DMS 273 (cell line): ENCODE results near the gene MYBPC3.

ENCODE experiments used
- DNase-seq: peaks from one replicate; lab custom pipeline; 2025; ENCODE audit not compliant: unreplicated experiment; lab: John Stamatoyannopoulos, UW

The MYBPC3 gene

DNA sequence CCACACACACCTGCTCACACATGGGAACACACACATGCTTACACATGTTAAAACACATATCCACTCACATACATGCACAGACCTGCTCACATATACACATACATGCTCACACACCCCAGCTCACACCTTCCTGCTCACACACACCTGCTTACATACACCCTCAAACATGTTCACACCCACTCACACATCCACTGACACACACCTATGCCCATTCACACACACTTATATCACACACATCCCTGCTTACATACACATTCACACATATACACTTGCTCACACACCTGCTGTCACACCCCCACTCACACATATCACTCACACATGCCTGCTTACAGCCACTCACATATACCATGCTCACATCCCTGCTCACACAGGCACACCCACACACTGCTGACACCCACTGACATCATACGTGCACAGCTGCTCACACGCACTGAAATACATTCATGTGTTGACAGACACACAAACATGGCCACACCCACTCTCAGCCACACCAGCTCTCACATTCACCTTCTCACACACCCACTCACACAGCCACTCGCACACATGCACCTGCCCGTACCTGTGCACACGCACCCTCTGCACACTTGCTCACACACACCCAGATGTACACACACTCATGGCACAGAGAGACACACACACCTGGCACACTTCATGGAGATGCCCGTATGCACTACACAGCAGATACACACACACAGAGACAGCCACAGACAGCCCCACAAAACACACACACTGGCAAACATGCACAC, 5.7 kb upstream of the MYBPC3 start:
- DNase-seq: no peak

DNA sequence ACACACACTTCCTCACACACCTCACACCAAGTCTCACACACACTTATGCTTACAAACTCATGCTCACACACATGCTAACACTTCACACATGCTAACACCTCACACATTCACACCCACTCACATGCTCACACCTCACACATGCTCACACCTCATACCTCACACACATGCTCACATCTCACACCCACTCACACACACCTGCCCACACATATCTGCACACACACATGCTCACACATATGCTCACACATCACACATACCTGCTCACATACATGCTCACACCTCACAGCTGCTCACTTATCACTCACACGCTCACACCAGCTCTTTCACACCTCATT, 4.5 kb upstream of the MYBPC3 start:
- no peak for DNase-seq

DNA sequence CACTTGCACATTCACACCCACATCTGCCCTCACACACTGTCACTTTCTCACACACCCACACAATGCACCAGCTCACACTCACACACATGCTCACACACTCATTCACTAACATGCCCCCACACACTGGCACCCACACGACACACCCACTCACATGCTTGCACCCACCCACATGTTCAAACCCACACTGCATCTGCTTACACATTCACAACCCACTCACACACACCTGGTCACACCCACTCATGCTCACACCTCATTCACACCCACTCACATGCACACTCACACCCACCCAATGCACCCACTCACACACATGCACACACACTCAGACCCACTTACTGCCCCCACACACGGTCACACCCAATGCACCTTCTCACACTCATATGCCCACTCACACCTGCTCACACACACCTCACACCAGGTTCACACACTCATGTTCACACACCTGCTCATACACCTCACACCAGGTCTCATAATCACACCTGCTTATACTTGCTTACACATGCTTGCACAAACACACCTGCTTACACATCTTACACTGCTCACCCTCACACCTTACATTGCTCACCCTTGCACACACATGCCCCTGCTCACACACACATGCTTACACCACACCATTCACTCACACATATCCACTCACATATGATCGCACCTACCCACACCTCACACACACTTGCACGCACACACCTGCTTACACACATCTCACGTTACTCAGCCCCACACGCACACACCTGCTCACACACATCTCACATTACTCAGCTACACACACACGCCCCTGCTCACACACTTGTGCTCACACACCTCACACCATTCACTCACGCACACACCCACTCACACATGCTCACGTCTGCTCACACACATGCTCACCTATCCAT, 3.9 kb upstream of the MYBPC3 start:
- no peak for DNase-seq

DNA sequence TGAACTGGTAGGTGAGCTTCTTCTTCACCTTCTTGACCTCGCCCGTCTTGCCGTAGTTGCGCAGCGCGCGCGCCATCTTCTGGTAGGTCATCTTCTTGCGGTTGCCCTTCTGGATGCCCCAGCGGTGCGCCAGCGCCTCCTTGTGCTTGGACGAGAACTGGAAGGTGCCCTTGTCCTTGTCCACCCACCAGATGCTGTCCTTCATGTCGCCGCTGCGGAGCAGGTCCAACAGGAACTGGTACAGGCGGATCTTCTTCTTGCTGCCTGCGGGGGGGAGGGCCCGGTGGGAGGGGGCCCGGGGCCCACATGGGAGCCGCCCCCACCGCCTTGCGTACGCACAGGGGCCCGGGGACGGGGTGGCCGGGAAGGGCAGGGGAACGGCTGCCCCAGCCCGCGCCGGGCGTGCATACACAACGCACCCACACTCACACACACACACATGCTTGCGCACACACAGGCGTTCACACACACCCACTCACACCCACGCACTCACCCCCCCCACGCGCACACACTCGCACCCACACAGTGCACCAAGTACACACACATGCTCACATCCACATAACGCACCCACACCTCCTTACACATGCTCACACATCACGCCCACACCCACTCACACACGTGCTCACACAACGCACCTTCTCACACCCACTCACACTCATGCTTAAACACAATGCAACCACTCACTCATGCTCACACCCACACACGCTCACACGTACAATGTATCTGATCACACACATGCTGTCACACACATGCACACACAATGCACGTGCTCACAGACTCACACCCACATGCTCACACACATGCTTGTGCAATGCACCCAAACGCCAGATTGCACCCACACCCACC, 3.0 kb upstream of the MYBPC3 start:
- DNase-seq: peak; percentile 95

DNA sequence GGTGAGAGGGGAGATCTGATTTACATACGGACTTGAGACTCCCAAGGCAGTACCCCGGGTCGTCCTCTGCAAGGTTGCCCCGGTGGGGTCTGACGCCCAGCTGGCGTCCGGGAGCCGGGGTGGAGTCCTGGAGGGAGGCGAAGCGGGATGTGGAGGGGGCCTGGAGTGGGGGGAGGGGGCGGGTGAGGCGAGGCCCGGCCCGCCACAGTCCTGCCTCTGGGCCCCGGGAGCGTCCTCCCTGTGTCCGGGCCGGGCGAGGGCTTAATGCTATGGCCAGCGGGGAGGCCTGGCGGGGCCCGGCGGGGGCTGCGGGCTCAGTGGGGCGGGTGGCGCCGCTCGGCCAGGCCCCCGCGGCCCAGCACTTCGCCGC, 2.4 kb upstream of the MYBPC3 start:
- peak; percentile 57 for DNase-seq

DNA sequence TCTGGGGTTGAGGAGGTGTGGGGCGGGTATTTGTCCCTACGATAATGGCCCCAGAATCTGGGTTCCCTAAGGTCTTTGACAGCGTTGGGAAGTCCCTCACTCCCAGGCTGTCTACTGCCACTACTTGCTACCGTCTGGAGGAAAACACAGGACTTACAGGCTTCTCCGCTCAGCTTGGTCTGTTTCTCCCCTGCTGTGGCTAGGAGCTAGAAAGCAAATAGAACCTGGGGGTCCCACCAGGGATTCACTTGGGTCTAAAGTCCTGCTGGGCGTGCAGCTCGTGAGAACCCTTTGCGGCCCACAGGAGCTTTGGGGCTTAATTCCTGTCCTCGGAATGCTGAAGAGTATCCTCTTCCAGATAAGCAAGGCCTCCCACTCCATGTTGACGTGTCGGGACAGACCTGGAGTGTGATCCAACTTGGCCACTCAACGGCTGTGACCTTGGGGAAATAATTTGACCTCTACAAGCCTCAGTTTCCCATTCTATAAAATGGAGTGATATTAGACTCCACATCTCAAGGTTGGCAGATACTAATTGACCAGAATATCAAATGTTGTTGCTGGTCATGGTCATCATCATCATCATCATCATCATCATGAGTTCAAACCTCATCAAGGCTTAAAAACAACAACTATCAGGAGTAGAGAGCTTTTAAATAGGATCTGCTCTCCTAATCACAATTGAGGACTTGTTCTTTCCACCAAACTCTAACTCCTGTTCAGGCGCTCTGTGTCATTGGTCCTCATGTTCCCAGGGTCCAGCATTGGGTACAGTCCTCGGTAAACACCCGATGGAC, 1.7 kb upstream of the MYBPC3 start:
- no peak for DNase-seq

DNA sequence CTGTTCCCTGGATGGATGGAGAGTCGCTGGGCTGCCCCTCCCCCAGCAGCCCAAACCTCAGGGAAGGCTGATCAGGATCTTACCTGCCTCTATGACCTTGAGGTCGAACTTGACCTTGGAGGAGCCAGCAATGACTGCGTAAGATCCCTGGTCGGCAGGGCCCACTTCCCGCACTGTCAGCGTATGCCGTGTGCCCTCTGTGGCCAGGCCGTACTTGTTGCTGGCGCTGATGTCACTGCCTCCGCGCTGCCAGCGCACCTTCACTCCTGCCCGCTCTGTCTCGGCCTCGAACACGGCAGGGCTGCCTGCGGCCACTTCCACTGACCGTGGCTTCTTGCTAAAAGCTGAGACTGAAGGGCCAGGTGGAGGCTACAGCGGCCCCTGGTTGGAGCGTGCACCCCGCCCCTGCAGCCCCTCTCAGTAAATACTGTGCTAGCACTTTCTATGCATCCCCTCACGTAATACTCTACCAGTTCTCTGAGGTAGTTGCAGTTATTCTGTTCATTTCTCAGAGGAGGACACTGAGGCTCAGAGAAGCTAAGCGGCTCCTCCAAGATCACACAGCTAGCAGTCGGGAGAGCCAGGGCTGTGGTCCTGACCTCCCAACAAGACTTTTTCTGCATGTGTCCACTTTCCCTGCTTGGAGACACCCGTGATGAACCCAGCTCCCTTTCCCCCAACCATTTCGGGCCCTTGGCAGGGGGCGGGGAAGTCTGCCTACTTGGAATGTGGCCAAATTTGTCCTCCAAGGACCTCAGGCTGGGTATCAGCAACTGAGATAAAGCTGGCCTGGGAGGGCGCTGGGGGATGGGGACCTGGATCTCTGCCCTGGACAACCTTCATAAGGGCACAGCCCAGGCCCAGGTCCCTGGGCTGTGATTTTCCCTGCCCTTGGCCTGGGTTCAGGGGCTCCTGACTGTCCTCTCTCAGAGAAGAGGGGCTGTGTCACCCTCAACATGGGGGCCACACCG, 1.1 kb downstream of the MYBPC3 start:
- DNase-seq: no peak

DNA sequence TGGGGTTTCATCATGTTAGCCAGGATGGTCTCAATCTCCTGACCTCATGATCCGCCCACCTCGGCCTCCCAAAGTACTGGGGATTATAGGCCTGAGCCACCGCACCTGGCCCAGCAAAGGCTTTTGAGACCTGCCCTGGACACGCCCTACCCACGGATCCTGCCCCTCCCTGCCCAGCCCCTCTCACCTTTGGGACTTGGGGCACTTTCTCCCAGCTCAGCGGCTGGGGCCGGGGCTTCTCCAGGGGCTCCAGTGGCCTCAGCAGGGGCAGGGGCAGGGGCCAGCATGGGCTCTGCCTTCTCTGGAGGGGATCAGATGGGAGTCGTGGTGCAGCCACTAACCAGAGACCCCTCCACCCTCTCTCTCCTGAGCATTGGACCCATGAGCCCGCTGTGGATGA, 2.2 kb downstream of the MYBPC3 start:
- DNase-seq: no peak

DNA sequence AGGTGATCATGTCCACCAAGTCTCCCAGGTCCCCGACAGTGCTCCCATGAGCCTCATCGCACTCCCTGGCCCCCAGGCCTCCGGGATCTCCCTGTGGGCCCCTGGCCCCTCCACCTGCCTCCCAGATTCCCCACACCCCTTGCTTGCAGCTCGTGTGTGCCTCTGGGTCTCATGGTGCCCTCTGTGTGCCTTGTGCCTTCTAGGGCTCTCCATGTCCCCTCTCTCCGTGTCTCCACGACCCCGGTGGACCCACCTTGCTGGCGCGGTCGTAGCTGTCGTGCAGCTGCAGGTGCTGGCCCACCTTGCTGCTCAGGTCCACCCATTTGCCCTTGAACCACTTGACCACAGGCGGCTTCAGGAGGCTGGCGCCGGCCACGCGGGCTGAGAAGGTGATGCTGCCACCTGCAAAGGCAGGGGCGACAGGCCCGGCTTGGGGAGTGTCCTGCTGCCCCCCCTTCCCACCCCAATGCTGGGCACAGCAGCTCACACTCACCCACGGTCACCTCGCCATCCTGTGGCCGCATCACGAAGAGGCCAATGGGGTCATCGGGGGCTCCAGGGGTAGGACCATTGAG, 2.9 kb downstream of the MYBPC3 start:
- no peak for DNase-seq

DNA sequence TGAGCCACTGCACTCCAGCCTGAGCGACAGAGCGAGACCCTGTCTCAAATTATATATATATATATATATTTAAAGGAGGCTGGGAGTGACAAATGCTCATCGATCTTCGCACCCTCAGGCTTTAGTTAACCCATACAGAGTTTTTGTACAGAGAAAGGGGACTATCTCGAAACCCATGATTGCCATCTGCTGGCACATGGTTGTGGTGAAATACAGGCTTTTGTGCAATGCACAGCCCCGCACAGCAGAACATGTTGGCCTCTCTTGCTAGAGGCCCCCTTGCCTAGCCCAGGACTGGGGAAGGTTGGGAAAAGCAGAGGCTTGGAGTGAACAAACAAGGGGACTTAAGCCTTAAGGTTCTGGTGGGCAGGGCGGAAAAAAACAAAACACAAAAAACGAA, 3.6 kb downstream of the MYBPC3 start:
- DNase-seq: peak; percentile 70

DNA sequence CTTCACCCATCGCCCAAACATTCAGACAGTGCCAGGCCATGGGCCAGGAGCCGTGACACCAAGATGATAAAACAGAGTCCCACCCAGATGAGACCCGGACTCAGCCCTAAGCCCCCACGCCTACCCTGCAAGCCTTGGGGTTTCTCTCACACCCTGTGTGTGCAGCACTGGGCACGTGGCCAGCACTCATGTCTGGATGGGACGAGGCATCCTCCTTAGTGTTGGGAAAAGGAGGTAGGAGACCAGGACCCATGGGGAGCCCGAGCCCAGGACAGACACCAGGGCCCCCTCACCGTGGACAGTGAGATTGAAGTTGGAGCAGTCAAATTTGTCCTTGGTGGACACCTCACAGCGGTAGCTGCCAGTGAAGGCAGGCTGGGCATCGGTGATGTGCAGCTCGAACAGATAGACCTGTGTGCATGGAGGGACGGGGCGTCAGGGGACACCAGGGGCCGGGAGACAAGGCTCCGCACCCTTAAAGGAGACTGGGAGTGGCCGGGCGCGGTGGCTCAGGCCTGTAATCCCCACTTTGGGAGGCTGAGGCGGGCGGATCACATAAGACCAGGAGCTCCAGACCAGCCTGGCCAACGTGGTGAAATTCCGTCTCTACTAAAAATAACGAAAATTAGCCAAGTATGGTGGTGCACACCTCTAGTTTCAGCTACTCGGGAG, 4.2 kb downstream of the MYBPC3 start:
- no peak for DNase-seq

DNA sequence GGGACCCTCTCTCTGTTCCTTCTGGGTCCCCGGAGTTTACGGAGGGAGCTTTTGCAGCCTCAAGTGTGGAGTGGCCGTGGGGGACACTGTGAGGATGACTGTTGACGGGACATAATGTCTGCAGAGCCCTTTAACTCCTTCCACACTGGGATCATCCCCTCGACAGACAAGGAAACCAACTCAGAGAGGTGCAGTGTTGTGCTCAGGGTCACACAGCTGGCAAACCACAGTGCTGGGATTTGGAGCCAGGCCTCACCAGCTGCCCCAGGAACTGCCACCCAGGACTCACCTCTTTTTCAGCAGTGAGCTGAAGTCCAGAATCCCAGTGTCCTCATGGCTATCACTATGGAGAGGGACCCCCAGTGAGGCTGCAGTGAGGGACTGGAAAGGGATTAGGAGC, 5.4 kb downstream of the MYBPC3 start:
- no peak for DNase-seq

DNA sequence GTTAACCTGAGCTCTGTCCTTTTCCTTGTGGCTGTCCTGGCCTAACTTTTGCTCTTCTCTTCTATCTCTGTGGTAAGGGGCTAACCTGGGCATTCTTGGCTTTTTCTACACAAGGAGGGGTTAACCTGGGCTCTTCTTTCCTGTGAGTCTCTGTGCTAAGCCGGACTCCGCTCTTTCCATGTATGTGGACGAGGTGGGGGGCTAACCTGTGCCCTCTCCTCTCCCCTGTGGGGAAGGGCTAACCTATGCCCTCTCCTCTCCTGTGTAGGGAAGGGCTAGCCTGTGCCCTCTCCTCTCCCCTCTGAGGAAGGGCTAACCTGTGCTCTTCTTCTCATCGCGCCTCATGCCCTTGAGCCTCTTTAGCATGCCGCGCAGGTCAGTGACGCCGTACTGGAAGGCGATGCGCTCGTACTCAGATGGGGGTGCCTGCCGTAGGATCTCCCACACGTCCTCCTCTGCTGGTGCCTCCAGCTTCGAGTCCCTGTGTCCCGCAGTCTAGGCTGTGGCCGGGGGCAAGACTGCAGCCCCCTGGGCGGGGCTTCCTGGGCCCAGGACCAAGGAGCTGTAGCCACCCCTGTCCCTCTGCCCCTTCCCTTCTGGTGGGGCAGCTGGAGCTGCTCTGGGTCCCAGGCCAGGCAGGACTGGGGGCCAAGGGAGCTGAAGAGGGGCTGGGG, 6.5 kb downstream of the MYBPC3 start:
- no peak for DNase-seq

DNA sequence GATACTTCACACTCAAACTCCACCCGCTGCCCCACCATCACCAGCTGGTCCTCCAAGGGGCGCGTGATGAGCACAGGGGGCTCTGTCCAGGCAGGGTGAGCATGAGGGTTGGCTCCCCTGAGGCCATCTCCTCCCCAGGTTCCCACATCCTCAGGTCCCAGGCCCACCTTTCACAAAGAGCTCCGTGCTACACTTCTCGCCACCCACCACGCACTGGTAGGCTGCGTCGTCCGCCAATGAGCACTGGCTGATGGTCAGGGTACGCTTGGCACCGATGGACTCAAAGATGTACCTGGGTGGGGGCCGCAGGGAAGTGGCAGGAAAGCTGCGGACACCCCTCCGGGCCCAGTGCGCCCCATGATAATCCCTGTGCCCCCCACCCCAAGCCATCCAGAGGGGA, 9.6 kb downstream of the MYBPC3 start:
- no peak for DNase-seq

DNA sequence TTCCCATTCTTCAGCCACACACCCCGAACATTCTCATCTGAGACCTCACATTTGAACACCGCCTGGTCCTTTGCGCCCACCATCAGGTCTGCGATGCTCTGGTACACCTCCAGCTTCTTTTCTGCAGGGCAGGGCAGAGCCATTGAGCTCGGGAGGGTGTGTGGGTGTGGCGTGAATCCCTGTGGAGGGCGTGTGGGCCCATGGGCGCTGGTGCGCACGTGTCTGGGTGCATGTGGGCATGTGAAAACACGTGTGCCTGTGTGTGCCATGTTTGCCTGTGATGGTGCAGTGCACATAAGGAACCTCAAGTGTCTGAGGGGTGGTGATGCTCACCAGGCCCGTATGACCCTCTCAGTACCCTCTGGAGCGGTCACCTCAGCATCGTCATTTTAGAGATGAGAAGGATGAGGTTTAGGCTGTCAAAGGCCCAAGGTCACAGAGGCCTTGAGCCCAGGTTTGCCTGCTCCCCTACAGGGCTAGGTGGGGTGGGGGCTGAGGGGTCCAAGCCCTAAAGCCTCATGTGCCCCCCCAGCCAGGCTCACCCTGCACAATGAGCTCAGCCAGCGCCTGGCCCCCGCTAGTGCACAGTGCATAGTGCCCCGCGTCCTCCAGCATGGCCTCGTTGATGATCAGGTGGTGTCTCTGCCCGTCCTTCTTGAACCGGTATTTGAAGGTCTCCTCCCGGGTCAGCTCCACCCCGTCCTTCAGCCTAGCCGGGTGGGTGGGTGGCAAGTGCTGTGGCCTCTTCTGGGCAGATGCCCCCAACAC, 10.3 kb downstream of the MYBPC3 start:
- DNase-seq: no peak

DNA sequence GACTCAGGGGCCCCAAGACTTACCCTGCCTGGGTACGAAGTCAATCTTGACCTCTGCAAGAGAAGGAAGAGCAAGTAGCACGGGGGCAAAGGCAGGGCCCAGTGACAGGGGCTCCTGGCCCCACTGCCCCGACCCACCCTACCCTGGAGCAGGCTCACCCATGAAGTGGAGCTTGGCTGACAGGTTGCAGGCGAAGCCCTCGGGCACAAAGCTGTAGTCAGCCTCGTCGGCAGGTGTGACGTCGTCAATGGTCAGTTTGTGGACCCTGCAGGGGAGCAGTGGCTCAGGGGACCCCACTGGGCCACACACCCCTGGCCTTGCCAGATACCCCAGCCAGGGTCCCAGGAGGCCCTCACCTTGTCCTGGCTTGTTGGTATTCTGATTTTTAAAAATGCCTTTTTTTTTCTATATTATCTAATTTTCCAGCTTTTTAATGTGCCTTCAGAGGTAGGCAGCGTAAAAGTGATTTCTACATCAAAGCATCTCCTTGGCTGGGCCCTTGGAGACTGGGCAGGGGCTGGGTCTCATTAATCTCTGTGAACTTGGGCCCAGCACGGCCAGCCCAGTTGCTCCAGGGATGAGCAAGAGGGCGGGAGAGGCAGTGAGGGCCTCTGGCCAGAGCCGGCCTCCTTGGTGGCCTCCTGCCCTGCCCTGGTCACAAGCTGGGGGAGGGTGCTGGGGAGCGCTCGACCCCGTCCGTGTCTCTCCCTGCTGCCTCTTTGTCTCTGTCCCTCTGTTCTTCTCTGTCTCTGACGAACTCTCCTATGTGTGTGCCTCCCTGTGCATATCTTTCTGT, 11.3 kb downstream of the MYBPC3 start:
- no peak for DNase-seq

DNA sequence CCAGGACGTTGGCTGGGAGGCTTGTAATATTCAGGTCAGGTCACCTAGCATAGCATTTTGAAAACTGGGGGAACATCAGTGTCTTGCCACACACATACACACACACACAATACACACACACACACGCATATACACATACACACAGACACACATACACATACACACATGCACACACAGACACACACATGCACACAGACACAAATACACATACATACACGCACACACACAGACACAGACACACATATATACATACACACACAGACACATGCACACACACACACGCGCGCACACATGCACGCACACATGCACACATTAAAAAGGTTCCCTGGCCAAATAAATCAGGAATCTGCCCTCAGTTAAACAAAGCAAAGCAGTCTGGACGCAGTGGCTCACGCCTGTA, 12.5 kb downstream of the MYBPC3 start:
- no peak for DNase-seq
